Left ventricle myocardium inferior (tissue), 1 donor: ENCODE data around the gene PABPC3. TPM values are rescaled to one million over a fixed set of nuclear protein-coding genes. Genes with fewer than 3 reads are reported as not detected.
A peak's percentile ranks its signal among the peaks of the same experiment; 100 is the strongest.

Experiments used
- DNase-seq: peaks from one replicate; pipeline ENCODE4 v3.0.0-alpha.2; 2020
- H3K27ac ChIP-seq: fragments of 200-600 bp; replicated peaks from 2 replicates; pipeline ENCODE4 v1.8.0; 2021
- H3K27me3 ChIP-seq: fragments of 200-600 bp; 2 replicates; pipeline ENCODE4 v1.8.0; 2021; ENCODE audit warnings: low read depth
- H3K36me3 ChIP-seq: fragments of 200-600 bp; 2 replicates; pipeline ENCODE4 v1.8.0; 2021
- H3K4me1 ChIP-seq: fragments of 200-600 bp; 2 replicates; pipeline ENCODE4 v1.8.0; 2021
- H3K4me3 ChIP-seq: fragments of 200-600 bp; 2 replicates; pipeline ENCODE4 v1.8.0; 2021; ENCODE audit warnings: mild to moderate bottlenecking, moderate library complexity
- H3K9me3 ChIP-seq: fragments of 200-600 bp; replicated peaks from 2 replicates; pipeline ENCODE4 v1.8.0; 2021
- intact Hi-C: fragments of 100-400 bp; cut with micrococcal nuclease; formaldehyde crosslinking; loops from one replicate; pipeline ENCODE4 v1.11.0; 2022
- long read RNA-seq: library from polyadenylated mRNA; unstranded; transcript quantifications from one replicate; pipeline ENCODE4 v2.0.0, GENCODE V29; 2021
- total RNA-seq: library from RNA; stranded (reverse); fragmentation: NEBNext Ultra II Directional; extraction: Animal tissue kit (Norgen Biotek cat#: 25700); gene quantifications from one replicate; pipeline ENCODE4 v1.2.1, GENCODE V29; 2021
- TF ChIP-seq, protein P1 (sequence below): fragments of 200-600 bp; IDR thresholded peaks from 2 replicates; pipeline ENCODE4 v1.8.0; 2021; ENCODE audit warnings: antibody characterized with exemption, mild to moderate bottlenecking, borderline replicate concordance
- donor health status: DM: no; HTN: yes; CAD: no; lungs with severe emphysema.

PABPC3 gene
- total RNA-seq, result 0.05 TPM
- long read RNA-seq, result 0 reads

DNA sequence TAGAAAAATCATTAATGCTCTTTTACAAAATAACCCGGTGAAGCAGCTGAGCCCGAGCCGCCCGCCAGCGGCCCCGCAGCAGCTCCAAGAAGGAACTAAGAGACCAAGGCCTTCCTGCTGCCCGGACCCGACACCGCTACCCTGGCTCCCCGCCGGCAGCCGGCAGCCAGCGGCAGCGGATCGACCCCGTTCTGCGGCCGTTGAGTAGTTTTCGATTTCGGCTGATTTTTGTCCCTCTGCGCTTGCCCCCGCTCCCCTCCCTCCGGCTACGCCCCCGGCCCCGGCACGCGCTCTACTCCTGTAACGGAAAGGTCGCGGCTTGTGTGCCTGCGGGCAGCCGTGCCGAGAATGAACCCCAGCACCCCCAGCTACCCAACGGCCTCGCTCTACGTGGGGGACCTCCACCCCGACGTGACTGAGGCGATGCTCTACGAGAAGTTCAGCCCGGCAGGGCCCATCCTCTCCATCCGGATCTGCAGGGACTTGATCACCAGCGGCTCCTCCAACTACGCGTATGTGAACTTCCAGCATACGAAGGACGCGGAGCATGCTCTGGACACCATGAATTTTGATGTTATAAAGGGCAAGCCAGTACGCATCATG, at the start of gene PABPC3:
PABPC3 (plus strand) TSS at position 286 of the 603 bp plus-strand sequence; CDS start at position 349, 63 bp downstream.
- no peak within 1 kb of the TSS for H3K27ac ChIP-seq
- TF ChIP-seq, protein P1, sequence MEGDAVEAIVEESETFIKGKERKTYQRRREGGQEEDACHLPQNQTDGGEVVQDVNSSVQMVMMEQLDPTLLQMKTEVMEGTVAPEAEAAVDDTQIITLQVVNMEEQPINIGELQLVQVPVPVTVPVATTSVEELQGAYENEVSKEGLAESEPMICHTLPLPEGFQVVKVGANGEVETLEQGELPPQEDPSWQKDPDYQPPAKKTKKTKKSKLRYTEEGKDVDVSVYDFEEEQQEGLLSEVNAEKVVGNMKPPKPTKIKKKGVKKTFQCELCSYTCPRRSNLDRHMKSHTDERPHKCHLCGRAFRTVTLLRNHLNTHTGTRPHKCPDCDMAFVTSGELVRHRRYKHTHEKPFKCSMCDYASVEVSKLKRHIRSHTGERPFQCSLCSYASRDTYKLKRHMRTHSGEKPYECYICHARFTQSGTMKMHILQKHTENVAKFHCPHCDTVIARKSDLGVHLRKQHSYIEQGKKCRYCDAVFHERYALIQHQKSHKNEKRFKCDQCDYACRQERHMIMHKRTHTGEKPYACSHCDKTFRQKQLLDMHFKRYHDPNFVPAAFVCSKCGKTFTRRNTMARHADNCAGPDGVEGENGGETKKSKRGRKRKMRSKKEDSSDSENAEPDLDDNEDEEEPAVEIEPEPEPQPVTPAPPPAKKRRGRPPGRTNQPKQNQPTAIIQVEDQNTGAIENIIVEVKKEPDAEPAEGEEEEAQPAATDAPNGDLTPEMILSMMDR, result no peak
- H3K4me3 ChIP-seq, result no peak within 1 kb of the TSS
- no peaks in the 10 kb centered on the region for H3K4me1 ChIP-seq
- DNase-seq, result no peak
- H3K9me3 ChIP-seq, result peaks cover 6% of the 10 kb centered on the region
- intact Hi-C loops, result no loop called here
- no peaks in the 10 kb centered on the region for H3K36me3 ChIP-seq
- peaks cover 80% of the 10 kb centered on the region for H3K27me3 ChIP-seq

DNA sequence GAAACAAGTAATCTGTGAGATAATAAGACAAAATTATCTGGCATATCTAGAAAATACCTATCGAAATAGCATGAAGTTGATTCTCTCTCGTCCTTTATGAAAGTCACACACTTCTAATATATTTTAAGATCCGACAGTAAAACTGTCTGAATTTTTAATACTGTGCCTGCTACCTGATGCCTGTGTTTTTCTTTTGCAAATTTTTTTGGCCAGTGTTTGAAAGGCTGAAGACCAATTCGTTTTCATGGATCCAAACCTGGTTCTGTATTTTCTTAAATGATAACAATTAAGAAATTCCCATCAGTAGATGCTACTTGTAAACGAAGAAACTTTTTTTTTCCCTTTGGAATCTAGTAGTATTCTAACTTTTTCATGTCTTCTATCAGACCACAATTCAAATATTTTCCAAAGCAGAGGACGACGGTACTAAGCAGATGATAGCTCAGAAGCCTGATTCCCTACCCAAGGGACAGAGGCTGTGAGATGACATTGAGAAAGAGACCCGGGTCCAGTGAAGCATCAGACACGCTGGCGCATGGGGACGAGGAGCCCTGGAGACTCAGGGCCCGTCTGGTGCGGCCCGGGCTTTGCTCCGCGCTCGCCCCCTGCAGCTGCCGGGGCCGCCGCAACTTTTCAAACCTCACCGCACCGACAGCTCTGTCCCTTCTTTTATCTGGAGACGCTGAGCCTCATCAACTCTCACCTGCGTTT, 49.5 kb upstream of the PABPC3 start:
- no peak for DNase-seq
- peaks cover 7% of the 10 kb centered on the region for H3K4me1 ChIP-seq
- intact Hi-C loops, result no loop called here
- peak overlapping the region; percentile 60 for H3K4me3 ChIP-seq
- H3K36me3 ChIP-seq, result no peaks in the 10 kb centered on the region
- H3K9me3 ChIP-seq, result peaks cover 12% of the 10 kb centered on the region
- TF ChIP-seq, protein P1, result no peak
- peaks cover 81% of the 10 kb centered on the region for H3K27me3 ChIP-seq
- no peak overlapping the region for H3K27ac ChIP-seq

DNA sequence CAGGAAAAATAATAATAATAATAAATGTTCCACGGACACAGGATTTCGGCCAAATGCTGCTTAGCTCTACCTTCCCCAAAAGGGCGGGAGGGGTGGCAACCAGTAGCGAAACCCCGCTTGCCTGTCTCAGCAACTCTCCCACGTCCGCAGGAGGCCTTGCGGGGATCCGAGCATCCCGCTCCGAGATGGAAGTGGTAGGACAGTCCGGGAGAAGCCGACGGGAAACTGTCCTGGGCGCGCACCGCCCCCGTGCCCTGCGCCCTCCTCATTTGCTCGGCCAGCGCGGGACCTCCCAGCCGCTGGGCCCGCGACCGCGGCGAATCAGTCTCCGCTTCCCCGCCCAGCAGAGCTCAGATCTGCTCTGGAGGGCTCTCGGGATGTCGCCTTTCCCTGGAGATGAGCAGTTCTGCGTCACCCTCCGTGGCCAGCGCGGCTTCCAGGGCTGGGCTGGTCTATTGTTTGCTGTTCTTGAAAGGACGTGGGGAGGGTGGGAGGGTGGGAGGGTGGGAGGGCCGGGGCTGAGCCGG, 48.9 kb upstream of the PABPC3 start:
- intact Hi-C loops, result no loop called here
- H3K4me1 ChIP-seq, result peaks cover 7% of the 10 kb centered on the region
- peaks cover 17% of the 10 kb centered on the region for H3K9me3 ChIP-seq
- H3K4me3 ChIP-seq, result peak overlapping the region; percentile 60
- no peak for DNase-seq
- H3K36me3 ChIP-seq, result no peaks in the 10 kb centered on the region
- H3K27me3 ChIP-seq, result peaks cover 79% of the 10 kb centered on the region
- no peak overlapping the region for H3K27ac ChIP-seq
- TF ChIP-seq, protein P1, result no peak

DNA sequence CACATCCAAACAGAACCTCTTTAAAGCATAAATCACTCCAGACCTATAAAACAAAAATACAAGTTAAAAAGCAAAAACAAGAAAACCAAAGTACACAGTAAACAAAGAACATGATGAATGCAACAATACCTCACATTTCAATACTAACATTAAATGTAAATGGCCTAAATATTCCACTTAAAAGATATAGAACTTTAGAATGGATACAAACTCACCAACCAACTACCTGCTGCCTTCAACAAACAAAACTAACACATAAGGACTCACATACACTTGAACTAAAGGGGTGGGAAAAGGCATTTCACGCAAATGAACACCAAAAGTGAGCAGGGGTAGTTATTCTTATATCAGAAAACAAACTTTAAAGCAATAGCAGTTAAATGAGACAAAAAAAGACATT, 44.9 kb upstream of the PABPC3 start:
- peaks cover 17% of the 10 kb centered on the region for H3K9me3 ChIP-seq
- peaks cover 46% of the 10 kb centered on the region for H3K27me3 ChIP-seq
- H3K4me3 ChIP-seq, result no peak overlapping the region
- TF ChIP-seq, protein P1, result no peak
- H3K4me1 ChIP-seq, result peaks cover 7% of the 10 kb centered on the region
- H3K27ac ChIP-seq, result no peak overlapping the region
- H3K36me3 ChIP-seq, result no peaks in the 10 kb centered on the region
- DNase-seq, result no peak
- intact Hi-C loops, result no loop called here

DNA sequence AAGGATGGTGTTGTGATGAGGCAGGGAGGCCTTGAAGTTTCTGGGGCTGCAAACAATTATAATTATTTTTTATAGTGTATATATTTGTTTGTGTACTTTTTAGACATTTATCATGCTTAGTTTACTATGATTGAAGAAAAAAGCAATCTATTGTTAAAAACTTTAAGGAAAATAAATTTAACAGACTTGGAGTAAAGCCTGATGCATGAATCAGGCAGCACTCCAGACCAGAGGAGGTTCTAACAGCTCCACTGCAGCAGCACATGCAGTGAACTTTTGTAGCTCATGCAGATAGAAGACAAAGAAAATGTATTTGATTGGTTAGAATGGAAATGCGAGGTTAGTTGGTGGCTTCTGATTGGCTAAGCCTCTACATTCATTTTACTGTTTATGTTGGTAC, 36.8 kb upstream of the PABPC3 start:
- TF ChIP-seq, protein P1, result no peak
- no peaks in the 10 kb centered on the region for H3K4me1 ChIP-seq
- intact Hi-C loops, result no loop called here
- peaks cover 38% of the 10 kb centered on the region for H3K27me3 ChIP-seq
- no peaks in the 10 kb centered on the region for H3K36me3 ChIP-seq
- no peak for DNase-seq
- no peak overlapping the region for H3K27ac ChIP-seq
- no peak overlapping the region for H3K4me3 ChIP-seq
- H3K9me3 ChIP-seq, result peaks cover 10% of the 10 kb centered on the region
